GM21360 (cell line): ENCODE measurements around the gene LRRC3.

Experiments
- ATAC-seq: cut with Tn5 transposase; IDR thresholded peaks from one replicate; pipeline ENCODE4 v1.9.1; 2021; ENCODE audit warnings: mild to moderate bottlenecking, moderate library complexity; ENCODE audit not compliant: unreplicated experiment

The LRRC3 gene

DNA sequence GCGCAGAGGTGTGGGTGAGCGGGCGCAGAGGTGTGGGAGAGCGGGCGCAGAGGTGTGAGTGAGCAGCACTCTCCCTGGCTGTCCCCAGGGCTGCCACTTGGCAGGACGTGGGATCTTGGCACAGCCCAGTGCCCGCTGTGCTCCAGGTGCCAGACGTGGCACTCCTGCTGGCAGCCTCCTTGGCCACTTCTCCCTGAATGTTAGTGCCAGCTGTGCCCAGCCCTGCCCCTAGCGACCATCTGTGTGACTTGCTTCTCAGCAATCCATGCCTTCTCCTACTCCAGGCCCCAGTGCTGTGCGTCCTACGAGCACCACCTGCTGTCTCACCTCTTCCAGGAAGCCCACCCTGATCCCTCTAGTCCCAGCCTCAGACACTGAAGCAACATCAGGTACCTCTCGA lies 54.2 kb downstream of the LRRC3 start:
- ATAC-seq = no peak

DNA sequence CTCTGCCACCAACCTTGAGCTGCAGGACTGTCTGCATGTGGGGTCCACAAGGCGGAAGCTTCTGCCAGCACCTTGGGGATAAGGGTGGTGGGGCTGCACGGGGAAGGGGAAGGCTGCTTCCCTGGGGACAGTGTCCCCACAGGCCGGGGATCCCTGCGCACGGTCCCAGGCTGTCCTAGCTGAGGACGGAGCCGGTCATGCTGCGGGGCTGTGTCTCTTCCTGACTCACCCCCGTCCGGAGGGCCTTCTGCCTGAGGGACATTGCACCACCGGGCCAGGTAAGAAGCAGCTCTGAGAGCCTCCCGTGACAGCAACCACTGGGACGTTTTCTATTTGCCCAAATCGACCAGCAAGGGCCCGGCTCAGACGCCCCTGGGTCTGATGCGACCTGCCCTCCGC lies 54.8 kb downstream of the LRRC3 start:
- ATAC-seq = no peak

DNA sequence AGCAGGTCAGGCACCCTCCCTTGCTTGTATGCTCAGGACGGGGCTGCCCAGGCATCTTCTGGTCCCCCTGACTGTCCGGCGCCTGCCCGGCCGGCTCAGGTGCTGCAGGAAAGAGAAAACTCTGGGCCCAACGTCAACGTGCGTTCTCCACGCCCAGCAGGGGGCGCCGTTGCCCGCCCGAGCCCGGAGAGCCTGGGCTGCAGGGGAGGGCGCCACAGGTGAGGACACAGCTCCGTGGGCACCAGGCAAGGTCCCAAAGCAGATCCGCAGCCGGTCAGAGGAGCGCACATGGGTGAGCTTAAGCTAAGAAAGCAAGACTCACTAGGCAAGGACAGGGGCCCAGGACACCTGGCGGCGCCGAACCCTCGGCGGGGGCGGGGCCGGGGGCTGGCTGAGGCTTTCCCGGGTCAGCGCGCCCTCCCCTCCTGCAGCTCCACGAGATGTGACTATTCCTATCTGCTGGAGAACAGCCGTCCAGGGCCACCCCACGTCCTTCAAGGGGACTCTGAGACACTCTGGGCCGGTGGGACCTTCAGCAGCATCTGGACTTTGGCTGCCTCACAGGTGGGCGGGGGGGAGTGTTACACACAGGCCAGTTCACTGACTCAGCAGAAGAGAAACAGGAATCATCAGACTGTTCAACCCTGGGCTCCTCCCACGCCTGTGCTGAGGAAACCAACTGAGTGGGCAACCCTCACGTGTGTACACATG lies 55.4 kb downstream of the LRRC3 start:
- no peak for ATAC-seq

DNA sequence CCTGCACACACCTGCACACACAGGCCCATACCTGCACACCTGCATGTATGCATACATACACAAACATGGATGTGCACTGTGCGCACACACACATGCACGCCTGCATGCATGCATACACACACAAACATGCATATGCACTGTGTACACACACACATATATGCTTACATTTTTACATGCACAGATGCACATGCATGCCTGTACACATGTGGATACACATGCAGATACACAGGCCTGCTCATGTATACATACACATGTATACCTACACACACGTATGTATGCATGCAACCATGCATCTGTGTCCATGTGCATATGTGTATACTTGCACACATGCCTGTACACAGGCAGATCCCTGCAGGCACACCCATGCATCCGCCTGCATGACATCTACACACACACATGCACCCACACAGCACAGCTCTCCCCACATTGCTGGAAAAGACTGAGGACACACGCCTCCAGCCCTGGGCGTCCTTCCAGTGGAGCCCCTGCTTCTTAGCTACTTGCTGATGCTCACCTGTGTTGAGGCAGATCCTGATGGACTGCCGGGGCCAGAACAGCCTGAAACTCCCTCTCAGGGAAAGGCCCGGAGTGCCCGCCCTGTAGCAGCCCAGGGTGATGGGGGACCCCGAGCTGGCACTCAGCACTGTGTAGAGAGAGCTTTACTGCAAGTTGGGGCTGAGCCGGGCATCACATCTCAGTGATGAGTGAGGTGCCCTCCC lies 56.1 kb downstream of the LRRC3 start:
- ATAC-seq = no peak
